ENCODE results near the gene DSG4. TPM values are rescaled to one million over a fixed set of nuclear protein-coding genes. Genes with fewer than 3 reads are reported as not detected.

DSG4 gene
- total RNA-seq, 4 donors from 2014 or later: not detected

GRCh38 chr18:31356025-31356424 is 20.6 kb upstream of the DSG4 start:
- no peaks in the 10 kb centered on the region for H3K27me3 ChIP-seq
- in situ Hi-C loops (cut with MboI; ENCODE audit: low sequenced_read_pairs in 4 of 4): no loop called here

GRCh38 chr18:31364190-31364589 is 12.4 kb upstream of the DSG4 start:
- DNase-seq (no peak), ATAC-seq (no peak)
- Histone ChIP-seq H3K4me1 (no peaks in the 10 kb centered on the region), H3K36me3 (no peaks in the 10 kb centered on the region), H3K27ac (no peak overlapping the region), H3K4me3 (no peak overlapping the region), H3K9me3 (no peaks in the 10 kb centered on the region), H3K27me3 (no peaks in the 10 kb centered on the region)
- intact Hi-C loops (cut with DNase I; ENCODE audit: low total_unique reads) (no loop called here), in situ Hi-C loops (cut with MboI; ENCODE audit: low sequenced_read_pairs in 4 of 4) (no loop called here)
- no peak for TF ChIP-seq POLR2A (IDR thresholded peaks at IDR 0.05)
- no peak for TF ChIP-seq CTCF (IDR thresholded peaks at IDR 0.05 in 4 of 5, conservative IDR thresholded peaks at IDR 0.05 in 1 of 5)

More at GRCh38 chr18:31356025-31356424, 20.6 kb upstream of the DSG4 start:
- intact Hi-C loops (cut with DNase I; ENCODE audit: low total_unique reads): no loop called here
- Histone ChIP-seq H3K4me3 (no peak overlapping the region), H3K27ac (no peak overlapping the region), H3K9me3 (no peaks in the 10 kb centered on the region), H3K4me1 (no peaks in the 10 kb centered on the region), H3K36me3 (no peaks in the 10 kb centered on the region)
- TF ChIP-seq POLR2A (IDR thresholded peaks at IDR 0.05): no peak
- no peak for TF ChIP-seq CTCF (IDR thresholded peaks at IDR 0.05 in 4 of 5, conservative IDR thresholded peaks at IDR 0.05 in 1 of 5)
- DNase-seq: no peak
- no peak for ATAC-seq

- H3K9me3 ChIP-seq: no peaks in the 10 kb centered on the region
- no peak for ATAC-seq
- intact Hi-C loops (cut with DNase I; ENCODE audit: low total_unique reads) (no loop called here), in situ Hi-C loops (cut with MboI; ENCODE audit: low sequenced_read_pairs in 4 of 4) (no loop called here)
- H3K4me3 ChIP-seq: no peak overlapping the region
- TF ChIP-seq CTCF (IDR thresholded peaks at IDR 0.05 in 4 of 5, conservative IDR thresholded peaks at IDR 0.05 in 1 of 5): no peak
- TF ChIP-seq POLR2A (IDR thresholded peaks at IDR 0.05): no peak
- H3K27me3 ChIP-seq: no peaks in the 10 kb centered on the region
- no peaks in the 10 kb centered on the region for H3K4me1 ChIP-seq
- no peaks in the 10 kb centered on the region for H3K36me3 ChIP-seq
- no peak for DNase-seq
- H3K27ac ChIP-seq: no peak overlapping the region
These were observed 7.1 kb upstream of the DSG4 start for GRCh38 chr18:31369478-31369877.

- no peak for ATAC-seq
- no peak for DNase-seq
- H3K27me3 ChIP-seq: no peaks in the 10 kb centered on the region
- no peak overlapping the region for H3K27ac ChIP-seq
- no peak overlapping the region for H3K4me3 ChIP-seq
- no peaks in the 10 kb centered on the region for H3K36me3 ChIP-seq
- H3K4me1 ChIP-seq: no peaks in the 10 kb centered on the region
- no peak for TF ChIP-seq CTCF (IDR thresholded peaks at IDR 0.05 in 4 of 5, conservative IDR thresholded peaks at IDR 0.05 in 1 of 5)
- TF ChIP-seq POLR2A (IDR thresholded peaks at IDR 0.05): no peak
- intact Hi-C loops (cut with DNase I; ENCODE audit: low total_unique reads): no loop called here
- H3K9me3 ChIP-seq: no peaks in the 10 kb centered on the region
- in situ Hi-C loops (cut with MboI; ENCODE audit: low sequenced_read_pairs in 4 of 4): no loop called here
These were observed 4.6 kb upstream of the DSG4 start for GRCh38 chr18:31371989-31372388.

- Histone ChIP-seq H3K4me3 (no peak overlapping the region), H3K36me3 (no peaks in the 10 kb centered on the region), H3K4me1 (no peaks in the 10 kb centered on the region), H3K9me3 (no peaks in the 10 kb centered on the region), H3K27ac (no peak overlapping the region), H3K27me3 (no peaks in the 10 kb centered on the region)
- ATAC-seq (no peak), DNase-seq (no peak)
- no peak for TF ChIP-seq CTCF (IDR thresholded peaks at IDR 0.05 in 4 of 5, conservative IDR thresholded peaks at IDR 0.05 in 1 of 5)
- TF ChIP-seq POLR2A (IDR thresholded peaks at IDR 0.05): no peak
- intact Hi-C loops (cut with DNase I; ENCODE audit: low total_unique reads): no loop called here
- in situ Hi-C loops (cut with MboI; ENCODE audit: low sequenced_read_pairs in 4 of 4): no loop called here
These were observed 2.9 kb upstream of the DSG4 start for GRCh38 chr18:31373641-31374040.
